GM18867 (cell line): ENCODE measurements around the gene ANO7.

Experiments
- ATAC-seq: cut with Tn5 transposase; IDR thresholded peaks from one replicate; pipeline ENCODE4 v1.9.1; 2021; ENCODE audit warnings: mild to moderate bottlenecking, moderate library complexity; ENCODE audit not compliant: unreplicated experiment

Gene ANO7

DNA sequence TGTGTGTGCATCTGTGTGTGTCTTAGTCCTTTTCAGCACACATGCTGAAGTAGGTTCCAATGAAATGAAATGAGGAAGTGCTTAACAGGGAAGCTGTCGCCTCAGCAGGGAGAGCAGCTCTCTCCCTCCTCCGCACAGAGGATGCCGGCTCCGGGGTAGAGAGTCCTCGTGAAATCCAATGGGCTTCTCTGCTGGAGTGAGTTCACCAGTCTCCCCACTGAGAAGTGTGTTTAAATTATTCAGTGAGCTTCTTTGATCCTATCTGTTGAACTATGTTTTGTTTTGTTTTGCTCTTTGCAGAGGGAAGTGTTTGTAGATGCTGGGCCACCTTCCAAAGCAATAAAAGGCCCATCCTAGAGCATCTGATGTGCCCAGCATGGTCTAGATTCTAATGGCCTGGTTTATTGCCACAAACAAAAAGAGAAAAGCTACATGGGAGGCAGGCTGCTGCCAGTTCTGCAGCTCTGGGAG lies 31.5 kb upstream of the ANO7 start:
- no peak for ATAC-seq

DNA sequence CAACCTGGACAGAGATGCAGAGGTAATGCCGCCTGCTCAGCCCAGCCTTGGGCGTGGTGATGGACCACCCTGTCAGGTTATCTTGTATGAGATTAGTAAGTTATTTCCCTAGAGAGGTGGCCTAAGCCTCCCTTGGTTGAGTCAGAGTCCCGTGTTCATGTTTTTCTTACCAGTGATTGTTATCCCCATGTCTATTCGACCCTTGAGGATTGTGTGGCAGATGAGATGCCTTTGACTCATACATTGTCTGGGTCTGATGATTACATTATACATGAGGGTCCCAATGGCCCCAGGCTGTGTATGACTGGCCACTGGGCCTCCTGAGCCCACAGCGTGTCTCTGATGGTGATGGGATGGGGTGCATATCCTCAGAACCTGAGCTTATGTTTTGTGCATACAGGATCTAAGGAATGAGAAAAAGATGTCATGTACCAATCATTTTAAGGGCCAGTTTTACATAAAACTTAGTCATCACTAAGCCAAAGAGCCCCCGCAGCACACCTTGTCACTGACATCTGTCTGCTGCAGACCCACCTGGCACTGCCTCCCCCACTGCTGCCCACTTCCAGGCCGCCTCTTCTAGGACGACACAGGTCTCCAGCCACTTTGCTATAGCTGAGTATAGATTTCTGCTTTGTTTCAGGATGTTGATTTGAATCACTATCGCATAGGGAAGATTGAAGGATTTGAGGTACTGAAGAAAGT lies 30.5 kb upstream of the ANO7 start:
- no peak for ATAC-seq

- ATAC-seq = no peak
Observed at GRCh38 chr2:241158546-241158900, 30.0 kb upstream of the ANO7 start.

DNA sequence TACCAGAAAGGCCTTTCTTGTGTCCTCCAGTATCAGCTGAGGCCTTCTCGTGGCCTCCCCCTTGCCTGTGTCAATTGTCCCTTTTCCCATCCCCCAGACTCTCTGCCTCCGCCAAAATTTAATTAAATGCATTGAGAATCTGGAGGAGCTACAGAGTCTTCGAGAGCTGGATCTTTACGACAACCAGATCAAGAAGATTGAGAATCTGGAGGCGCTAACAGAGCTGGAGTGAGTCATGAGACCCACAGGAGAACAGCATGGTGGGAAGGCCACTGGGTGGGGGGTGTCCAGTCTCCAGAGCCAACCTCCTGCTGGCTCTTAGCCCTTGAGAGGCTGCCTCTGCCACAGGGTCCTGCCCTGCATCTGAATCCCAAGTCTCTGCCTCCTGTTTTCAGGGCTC lies 29.4 kb upstream of the ANO7 start:
- no peak for ATAC-seq

DNA sequence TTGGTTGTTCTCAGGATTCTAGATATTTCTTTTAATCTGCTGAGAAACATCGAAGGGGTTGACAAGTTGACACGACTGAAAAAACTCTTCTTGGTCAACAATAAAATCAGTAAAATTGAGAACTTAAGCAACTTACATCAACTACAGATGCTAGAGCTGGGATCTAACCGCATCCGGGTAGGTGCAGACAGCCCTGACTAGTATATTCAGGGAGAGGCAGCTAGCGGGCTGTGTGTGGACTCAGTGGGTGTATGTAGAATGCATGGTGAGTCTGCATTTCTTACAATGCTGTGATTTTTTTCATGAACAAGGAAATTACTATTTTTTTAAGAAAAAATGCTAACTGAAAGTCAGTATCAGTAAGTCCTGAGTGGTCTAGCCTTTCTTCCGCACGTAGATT lies 28.2 kb upstream of the ANO7 start:
- ATAC-seq = no peak

- no peak for ATAC-seq
Observed at GRCh38 chr2:241161646-241162281, 26.7 kb upstream of the ANO7 start.

DNA sequence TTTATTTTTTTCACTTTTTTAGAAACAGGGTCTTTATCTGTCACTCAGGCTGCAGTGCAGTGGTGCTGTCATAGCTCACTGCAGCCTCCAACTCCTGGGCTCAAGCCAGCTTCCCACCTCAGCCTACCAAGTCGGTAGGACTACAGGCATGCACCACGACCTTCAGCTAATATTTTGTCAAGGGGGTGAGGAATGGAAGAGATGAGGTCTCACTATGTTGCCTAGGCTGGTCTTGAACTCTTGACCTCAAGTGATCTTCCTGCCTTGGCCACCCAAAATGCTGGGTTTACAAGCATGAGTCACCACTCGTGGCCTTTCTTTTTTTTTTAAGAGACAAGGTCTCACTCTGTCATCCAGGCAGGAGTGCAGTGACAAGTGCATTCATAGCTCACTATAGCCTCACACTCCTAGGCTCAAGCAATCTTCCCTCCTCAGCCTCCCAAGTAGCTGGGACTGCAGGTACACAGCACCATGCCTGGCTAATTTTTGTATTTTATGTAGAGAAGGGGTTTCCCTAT lies 24.8 kb upstream of the ANO7 start:
- ATAC-seq = no peak

GRCh38 chr2:241168366-241168765 lies 20.1 kb upstream of the ANO7 start:
- no peak for ATAC-seq

GRCh38 chr2:241173557-241173956 lies 14.9 kb upstream of the ANO7 start:
- no peak for ATAC-seq

DNA sequence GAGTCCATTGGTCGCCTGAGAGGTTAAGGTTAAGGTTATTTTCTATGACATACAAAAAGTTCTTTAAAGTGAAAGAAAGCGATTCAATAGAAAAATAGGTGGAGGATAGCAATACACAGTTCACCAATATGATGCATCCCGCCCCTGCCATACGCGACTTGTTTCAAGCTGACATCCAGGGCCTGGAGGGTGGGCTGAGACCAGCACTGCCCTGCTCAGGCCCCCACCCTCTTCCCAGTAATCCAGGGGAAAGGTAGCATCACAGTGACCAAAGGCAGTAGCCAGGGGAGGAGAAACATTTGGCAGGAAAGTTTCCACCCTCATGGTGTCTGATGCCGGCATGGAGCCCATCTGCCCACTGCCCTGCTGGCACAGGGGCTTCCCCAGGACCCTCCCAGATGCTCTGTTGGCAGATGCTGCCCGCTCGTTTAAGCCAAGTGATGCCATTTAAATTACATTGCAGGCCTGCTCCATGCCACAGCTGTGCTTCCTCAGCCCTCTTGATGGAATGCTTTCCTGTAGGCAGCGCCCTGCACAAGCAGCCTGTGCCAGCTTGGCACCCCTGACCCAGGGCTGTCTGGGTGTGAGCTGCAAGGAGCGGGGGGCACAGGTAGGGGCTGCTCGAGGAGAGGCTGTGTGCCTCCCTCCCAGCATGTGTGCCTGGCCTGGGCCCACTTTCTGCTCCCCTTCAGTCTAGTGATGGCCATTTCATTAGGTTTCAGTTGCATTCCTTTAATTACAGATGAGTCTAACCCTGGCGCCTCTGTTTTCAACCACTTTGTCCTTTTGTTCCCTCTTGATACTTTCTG lies 10.7 kb upstream of the ANO7 start:
- ATAC-seq = no peak

- no peak for ATAC-seq
Observed at GRCh38 chr2:241178961-241179360, 9.5 kb upstream of the ANO7 start.

DNA sequence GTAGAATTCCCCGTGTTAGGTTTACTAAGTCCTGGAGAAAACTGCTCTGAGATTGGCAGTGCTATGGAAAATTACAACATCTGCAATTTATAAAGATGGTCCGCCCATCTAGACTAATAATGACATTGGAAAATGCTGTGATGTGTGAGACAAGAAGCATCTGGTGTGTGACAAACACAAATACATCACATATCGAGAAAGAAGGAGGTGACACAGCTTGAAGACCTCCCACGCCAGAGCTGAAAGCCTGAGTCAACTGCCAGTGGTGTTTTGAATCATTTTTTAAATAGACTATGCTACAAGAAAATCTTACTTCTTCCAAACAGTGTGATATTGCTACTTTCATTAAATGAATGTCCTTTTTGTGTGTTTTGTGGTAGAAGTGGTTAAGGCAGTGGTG lies 8.6 kb upstream of the ANO7 start:
- ATAC-seq = no peak

DNA sequence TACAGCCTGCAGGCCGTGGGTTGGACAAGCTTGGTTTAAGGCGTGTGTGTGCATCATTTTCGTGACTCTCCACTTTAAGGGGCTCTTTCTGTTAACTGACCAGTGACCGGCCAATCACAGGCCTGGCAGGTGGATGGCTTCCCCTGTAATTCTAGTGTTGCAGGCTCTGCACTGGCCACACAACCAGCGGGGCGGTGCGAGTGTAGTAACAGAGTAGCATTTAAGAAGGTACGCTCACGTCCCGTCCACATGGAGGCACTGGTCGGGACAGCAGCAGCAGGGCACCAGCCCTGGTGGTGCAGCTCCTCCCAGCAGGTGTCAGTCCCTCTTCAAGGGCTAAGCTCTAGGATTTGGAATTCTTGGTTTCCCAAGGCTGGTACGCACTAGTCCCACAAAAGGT lies 8.0 kb upstream of the ANO7 start:
- no peak for ATAC-seq

DNA sequence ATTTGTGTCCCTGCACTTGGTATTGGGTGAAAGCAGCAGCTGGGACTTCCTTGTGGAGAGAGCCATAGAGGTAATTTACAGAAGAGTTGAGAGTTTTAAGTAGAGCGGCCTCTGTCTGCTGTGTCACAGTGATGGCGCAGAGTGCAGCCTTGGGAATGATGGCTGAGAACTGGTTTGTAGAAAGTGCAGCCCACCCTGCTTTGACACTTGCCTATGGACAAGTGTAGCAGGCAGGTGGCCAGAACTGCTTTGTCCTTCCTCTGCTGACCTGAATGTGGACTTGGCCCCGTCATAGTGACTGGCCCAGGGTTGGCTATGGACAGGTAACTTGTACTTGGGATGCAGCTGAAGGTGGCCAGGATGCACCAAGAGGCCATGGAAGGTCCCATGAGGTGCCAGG lies 6.4 kb upstream of the ANO7 start:
- no peak for ATAC-seq

GRCh38 chr2:241182531-241183133 lies 5.8 kb upstream of the ANO7 start:
- no peak for ATAC-seq

DNA sequence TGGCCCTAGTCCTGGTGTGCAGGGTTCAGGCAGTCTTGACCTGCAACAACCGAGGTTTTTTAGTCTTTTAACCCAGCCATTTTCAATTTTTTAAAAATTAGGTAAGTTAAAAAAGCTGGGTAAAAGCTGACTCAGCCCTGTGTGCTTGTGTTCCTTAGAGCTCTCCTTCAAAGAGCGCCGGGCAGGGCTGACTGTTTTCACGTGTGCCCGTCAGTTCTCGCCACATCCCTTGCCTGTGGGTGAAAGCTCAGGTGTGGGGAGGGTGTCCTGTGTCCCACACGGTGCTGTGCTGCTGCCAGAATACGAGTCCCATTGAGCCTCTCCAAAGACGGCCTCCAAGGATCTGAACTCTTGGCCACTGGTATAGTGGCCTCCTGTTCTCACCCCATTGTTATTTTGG lies 5.3 kb upstream of the ANO7 start:
- ATAC-seq = no peak

DNA sequence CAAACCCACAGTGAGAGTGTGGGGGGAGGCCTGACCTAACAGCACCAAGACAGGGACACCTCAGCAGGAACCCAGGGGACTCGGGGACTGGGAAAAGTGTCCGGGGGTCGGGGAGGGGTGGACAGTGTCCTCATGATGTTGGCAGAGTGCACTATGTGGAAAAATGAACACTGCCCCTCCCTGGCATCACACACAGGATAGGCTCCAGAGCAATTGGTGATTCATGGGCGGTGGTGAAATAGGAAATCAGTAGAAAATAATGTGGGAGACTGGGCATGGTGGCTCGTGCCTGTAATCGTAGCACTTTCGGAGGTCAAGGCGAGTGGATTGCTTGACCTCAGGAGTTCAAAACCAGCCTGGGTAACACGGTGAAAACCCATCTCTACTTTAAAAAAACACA lies 3.6 kb upstream of the ANO7 start:
- no peak for ATAC-seq

DNA sequence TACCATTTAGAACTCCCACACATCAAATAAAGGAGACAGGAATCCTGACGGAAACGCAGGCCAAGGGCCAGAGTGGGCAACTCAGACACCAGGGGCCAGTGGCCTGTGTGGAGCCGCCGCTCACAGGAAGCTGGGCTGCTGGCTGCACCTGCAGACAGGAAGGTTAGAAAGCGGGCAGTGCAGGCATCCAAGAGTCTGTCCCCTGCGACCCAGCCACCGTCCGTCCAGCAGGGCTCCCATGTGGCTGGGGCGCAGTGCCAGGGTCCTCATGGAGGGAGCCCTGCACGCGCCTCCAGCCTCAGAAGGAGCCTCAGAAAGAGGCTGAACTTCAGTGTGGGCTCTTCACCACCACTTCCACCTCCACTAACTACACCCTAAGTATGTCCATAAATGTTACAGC lies 2.5 kb upstream of the ANO7 start:
- no peak for ATAC-seq

GRCh38 chr2:241187101-241187917 lies 1.2 kb upstream of the ANO7 start:
- no peak for ATAC-seq

- no peak for ATAC-seq
Observed at GRCh38 chr2:241187918-241188234, 601 bp upstream of the ANO7 start.
